ENCODE results near the gene MLLT3.

DNA sequence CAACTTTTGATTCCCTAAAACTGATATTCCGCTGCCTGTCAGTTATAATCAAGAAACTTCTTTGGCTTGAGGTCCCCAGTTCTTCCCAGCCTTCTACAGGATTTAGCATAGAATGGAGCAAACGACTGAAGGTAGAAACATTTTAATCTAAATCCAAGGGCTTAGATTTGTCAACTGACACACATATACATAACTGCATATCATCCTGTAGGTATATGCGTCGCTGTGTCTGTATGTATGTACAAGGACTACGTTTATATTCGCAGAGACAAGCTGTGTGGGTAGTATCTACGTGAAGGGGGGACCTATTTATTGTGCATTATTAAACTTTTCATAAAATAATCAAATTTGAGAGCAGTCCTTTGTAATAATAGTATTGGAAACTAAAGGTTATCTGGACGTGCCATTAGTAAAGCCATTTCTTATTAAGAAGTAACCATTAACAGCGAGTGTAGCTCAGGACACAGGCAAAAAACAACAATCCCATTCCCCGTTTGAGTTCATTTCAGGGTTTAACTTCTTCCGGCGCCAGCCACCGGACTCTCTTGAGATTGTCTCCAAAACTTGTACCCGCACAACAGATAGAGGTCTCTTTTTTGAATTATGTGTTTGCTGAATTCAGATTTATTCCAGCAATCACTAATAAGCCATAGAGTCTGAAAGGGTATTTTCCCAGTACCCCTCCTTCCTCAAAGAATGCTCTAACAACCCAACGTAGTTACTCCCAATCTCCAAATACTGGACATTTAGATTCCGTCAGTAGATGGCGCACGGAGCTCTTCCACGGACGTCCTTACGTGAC, 2.1 kb upstream of the MLLT3 start:
- TF ChIP-seq, protein P1, sequence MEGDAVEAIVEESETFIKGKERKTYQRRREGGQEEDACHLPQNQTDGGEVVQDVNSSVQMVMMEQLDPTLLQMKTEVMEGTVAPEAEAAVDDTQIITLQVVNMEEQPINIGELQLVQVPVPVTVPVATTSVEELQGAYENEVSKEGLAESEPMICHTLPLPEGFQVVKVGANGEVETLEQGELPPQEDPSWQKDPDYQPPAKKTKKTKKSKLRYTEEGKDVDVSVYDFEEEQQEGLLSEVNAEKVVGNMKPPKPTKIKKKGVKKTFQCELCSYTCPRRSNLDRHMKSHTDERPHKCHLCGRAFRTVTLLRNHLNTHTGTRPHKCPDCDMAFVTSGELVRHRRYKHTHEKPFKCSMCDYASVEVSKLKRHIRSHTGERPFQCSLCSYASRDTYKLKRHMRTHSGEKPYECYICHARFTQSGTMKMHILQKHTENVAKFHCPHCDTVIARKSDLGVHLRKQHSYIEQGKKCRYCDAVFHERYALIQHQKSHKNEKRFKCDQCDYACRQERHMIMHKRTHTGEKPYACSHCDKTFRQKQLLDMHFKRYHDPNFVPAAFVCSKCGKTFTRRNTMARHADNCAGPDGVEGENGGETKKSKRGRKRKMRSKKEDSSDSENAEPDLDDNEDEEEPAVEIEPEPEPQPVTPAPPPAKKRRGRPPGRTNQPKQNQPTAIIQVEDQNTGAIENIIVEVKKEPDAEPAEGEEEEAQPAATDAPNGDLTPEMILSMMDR (conservative IDR thresholded peaks at IDR 0.05 in 1 of 2, IDR thresholded peaks at IDR 0.05 in 1 of 2; ENCODE audit: extremely low read depth in 1 of 2, insufficient read depth in 1 of 2, low read depth in 1 of 2, low read length in 2 of 2), result peak; percentile 51 to 83
- no peak for TF ChIP-seq EZH2 (IDR thresholded peaks at IDR 0.05; ENCODE audit: borderline replicate concordance, low read length)

All from mammary epithelial cell (primary cell).